A549 (cell line): ENCODE data around the gene NR2F2. TPM values are rescaled to one million over a fixed set of nuclear protein-coding genes. Genes with fewer than 3 reads are reported as not detected.

ENCODE experiments used
- ATAC-seq, 2 experiments: fragments of 200-7000 bp in 1 of 2; fragments of >200 bp in 1 of 2; cut with Nextera tagmentation in 1 of 2; cut with Tn5 transposase in 1 of 2; 3 replicates each; pipeline versions ENCODE4 v1.8.0 to v1.9.1; 2018 to 2020; ENCODE audit warnings: mild to moderate bottlenecking in 1 of 2, moderate library complexity in 1 of 2
- CTCF ChIA-PET: fragments of 300-600 bp; sonication (Branson Sonifier 250); formaldehyde crosslinking; extraction: SDS; loops from one replicate; lab custom pipeline; 2021; ENCODE audit warnings: antibody characterized with exemption, inconsistent platforms; lab: Yijun Ruan, JAX
- POLR2A ChIA-PET: fragments of 350-600 bp; formaldehyde crosslinking; extraction: SDS; loops from one replicate; lab custom pipeline; 2021; ENCODE audit warnings: antibody characterized with exemption, inconsistent platforms; lab: Yijun Ruan, JAX
- DNase-seq, 2 experiments: peaks; one replicate each; pipeline versions ENCODE4 v3.0.0 to v3.0.0-alpha.2; 2011 to 2016; ENCODE audit warnings: low read depth in 1 of 2, low spot score in 1 of 2
- FAIRE-seq: peaks from 2 replicates; lab custom pipeline; 2011; peaks lifted over from hg19 to GRCh38; lab: Jason Lieb, UNC
- H3K27ac ChIP-seq, 2 experiments: fragments of >200 bp; sonication (Bioruptor Twin); formaldehyde crosslinking; 3 replicates each; pipeline ENCODE4 v1.5.1; 2016 to 2017
- H3K4me1 ChIP-seq: fragments of >200 bp; sonication (Bioruptor Twin); formaldehyde crosslinking; 3 replicates; pipeline ENCODE4 v1.6.1; 2016
- H3K4me2 ChIP-seq: fragments of >200 bp; sonication (Bioruptor Twin); formaldehyde crosslinking; 3 replicates; pipeline ENCODE4 v1.6.1; 2016
- H3K4me3 ChIP-seq: fragments of >200 bp; sonication (Bioruptor Twin); formaldehyde crosslinking; 3 replicates; pipeline ENCODE4 v1.5.1; 2016
- H3K9me3 ChIP-seq: fragments of >200 bp; sonication (Bioruptor Twin); formaldehyde crosslinking; 3 replicates; pipeline ENCODE4 v1.6.1; 2016
- BHLHE40 ChIP-seq: IDR thresholded peaks from 2 replicates; pipeline ENCODE4 v1.6.1; 2012; ENCODE audit warnings: low read depth, low read length, inconsistent platforms
- CBX8 ChIP-seq: fragments of 200-600 bp; sonication (generic); IDR thresholded peaks from 2 replicates; pipeline ENCODE4 v1.6.1; 2016
- HEYL ChIP-seq: fragments of 250-450 bp; sonication (Bioruptor Pico); IDR thresholded peaks from 2 replicates; pipeline ENCODE4 v1.8.0; 2021; ENCODE audit warnings: mild to moderate bottlenecking, moderate library complexity
- JUN ChIP-seq, 2 experiments: fragments of >200 bp; sonication (Bioruptor Twin); formaldehyde crosslinking; IDR thresholded peaks; 2 replicates in 1 of 2; 3 replicates in 1 of 2; pipeline ENCODE4 v1.6.1; 2016 to 2017
- KDM5A ChIP-seq: fragments of 200-600 bp; sonication (generic); IDR thresholded peaks from 2 replicates; pipeline ENCODE4 v1.6.1; 2016; ENCODE audit warnings: antibody characterized with exemption, mild to moderate bottlenecking
- MAZ ChIP-seq: fragments of 150-350 bp; IDR thresholded peaks from 2 replicates; pipeline ENCODE4 v1.6.1; 2014; ENCODE audit warnings: antibody characterized with exemption, low read depth, low read length, borderline replicate concordance
- MYC ChIP-seq: IDR thresholded peaks from 2 replicates; pipeline ENCODE4 v1.6.1; 2012; ENCODE audit warnings: mild to moderate bottlenecking, inconsistent platforms, low read length, improper control_type of control experiment, borderline replicate concordance
- POLR2A ChIP-seq: IDR thresholded peaks from 2 replicates; pipeline ENCODE4 v1.6.1; 2012; ENCODE audit warnings: mild to moderate bottlenecking, low read length
- POLR2AphosphoS2 ChIP-seq: conservative IDR thresholded peaks from 2 replicates; pipeline ENCODE4 v1.6.1; 2012; ENCODE audit warnings: low read length, improper control_type of control experiment, inconsistent platforms
- RAD21 ChIP-seq, 2 experiments: fragments of >200 bp in 1 of 2; sonication (Bioruptor Twin) in 1 of 2; formaldehyde crosslinking in 1 of 2; IDR thresholded peaks in 1 of 2; conservative IDR thresholded peaks in 1 of 2; 2 replicates in 1 of 2; 3 replicates in 1 of 2; pipeline ENCODE4 v1.6.1; 2012 to 2018; ENCODE audit warnings: inconsistent platforms in 1 of 2
- RNF2 ChIP-seq: fragments of 200-600 bp; sonication (generic); IDR thresholded peaks from 2 replicates; pipeline ENCODE4 v1.6.1; 2016; ENCODE audit warnings: low read depth, mild to moderate bottlenecking, antibody characterized with exemption, moderate library complexity, borderline replicate concordance
- ZNF302 ChIP-seq: fragments of 250-450 bp; sonication (Bioruptor Pico); IDR thresholded peaks from 2 replicates; pipeline ENCODE4 v1.9.0; 2021; ENCODE audit warnings: inconsistent platforms, mild to moderate bottlenecking, moderate library complexity
- ZSCAN20 ChIP-seq: fragments of 250-450 bp; sonication (Bioruptor Pico); IDR thresholded peaks from 2 replicates; pipeline ENCODE4 v1.8.0; 2022; ENCODE audit warnings: mild to moderate bottlenecking, moderate library complexity
- WGBS: methylation state at CpG from one replicate; pipeline ENCODE4 v1.1.6; 2017; ENCODE audit errors: missing lambda C conversion rate; 5-methylcytosine and 5-hydroxymethylcytosine counted together
- polyA plus RNA-seq, 4 experiments: library from polyadenylated mRNA; depleted of rRNA in 3 of 4; stranded (reverse); fragments of >200 nt; fragmentation: RNase III in 1 of 4; extraction: RNeasy Plus Mini Kit Qiagen cat#74134 plus additional on column Dnase treatment in 1 of 4; gene quantifications; 2 replicates in 3 of 4; 3 replicates in 1 of 4; pipeline ENCODE4 v1.2.3, GENCODE V29; 2011 to 2017
- TF ChIP-seq, protein P1 (sequence below): IDR thresholded peaks from 2 replicates; pipeline ENCODE4 v1.6.1; 2012
- TF ChIP-seq, protein P2 (sequence below): IDR thresholded peaks from 2 replicates; pipeline ENCODE4 v1.6.1; 2012; ENCODE audit warnings: low read depth, borderline replicate concordance
- TF ChIP-seq, protein P3 (sequence below): fragments of 450-650 bp; IDR thresholded peaks from 2 replicates; pipeline ENCODE4 v1.6.1; 2014; ENCODE audit warnings: antibody characterized with exemption
- TF ChIP-seq, protein P4 (sequence below): IDR thresholded peaks from 2 replicates; pipeline ENCODE4 v1.6.1; 2012
- TF ChIP-seq, protein P5 (sequence below): fragments of 250-450 bp; sonication (Bioruptor Pico); IDR thresholded peaks from 2 replicates; pipeline ENCODE4 v1.5.0; 2020; ENCODE audit warnings: low read depth, mild to moderate bottlenecking, moderate library complexity

NR2F2 gene
- polyA plus RNA-seq, 2 of the 4 experiments (the other 2 are of a cell fraction) = 11.8 to 15.7 TPM

DNA sequence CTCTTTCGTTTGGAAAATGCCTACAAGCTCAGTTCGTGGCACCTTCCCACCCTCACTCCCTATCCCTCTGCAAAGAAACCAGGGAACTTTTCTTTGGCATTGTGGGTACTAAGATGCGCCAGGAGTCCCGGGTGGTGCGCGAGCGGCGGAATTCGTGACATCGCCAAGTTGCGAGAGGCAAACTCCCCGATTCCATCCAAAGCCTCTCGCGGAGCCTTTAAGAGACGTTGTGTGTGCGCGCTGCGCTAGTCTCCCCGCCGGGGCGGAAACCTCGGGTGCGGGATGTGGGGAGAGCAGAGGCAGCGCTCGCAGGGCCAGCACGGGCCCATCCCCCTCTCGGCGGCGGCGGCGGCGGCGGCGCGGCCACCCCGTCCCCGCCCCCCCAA lies 443 bp upstream of the NR2F2 start:
- ATAC-seq (peak; percentile 33 to 36), FAIRE-seq (no peak), DNase-seq (peak; percentile 81 to 82)
- peak in 1 of 2 experiments; percentile 10; a peak in 1 of 5 replicates for TF ChIP-seq RAD21 (conservative IDR thresholded peaks at IDR 0.05 in 1 of 2, IDR thresholded peaks at IDR 0.05 in 1 of 2)
- TF ChIP-seq, protein P1, sequence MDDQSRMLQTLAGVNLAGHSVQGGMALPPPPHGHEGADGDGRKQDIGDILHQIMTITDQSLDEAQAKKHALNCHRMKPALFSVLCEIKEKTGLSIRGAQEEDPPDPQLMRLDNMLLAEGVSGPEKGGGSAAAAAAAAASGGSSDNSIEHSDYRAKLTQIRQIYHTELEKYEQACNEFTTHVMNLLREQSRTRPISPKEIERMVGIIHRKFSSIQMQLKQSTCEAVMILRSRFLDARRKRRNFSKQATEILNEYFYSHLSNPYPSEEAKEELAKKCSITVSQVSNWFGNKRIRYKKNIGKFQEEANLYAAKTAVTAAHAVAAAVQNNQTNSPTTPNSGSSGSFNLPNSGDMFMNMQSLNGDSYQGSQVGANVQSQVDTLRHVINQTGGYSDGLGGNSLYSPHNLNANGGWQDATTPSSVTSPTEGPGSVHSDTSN = peak; percentile 43; the same call in 1 of the 2 replicates
- TF ChIP-seq, protein P2, sequence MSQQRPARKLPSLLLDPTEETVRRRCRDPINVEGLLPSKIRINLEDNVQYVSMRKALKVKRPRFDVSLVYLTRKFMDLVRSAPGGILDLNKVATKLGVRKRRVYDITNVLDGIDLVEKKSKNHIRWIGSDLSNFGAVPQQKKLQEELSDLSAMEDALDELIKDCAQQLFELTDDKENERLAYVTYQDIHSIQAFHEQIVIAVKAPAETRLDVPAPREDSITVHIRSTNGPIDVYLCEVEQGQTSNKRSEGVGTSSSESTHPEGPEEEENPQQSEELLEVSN = peak; percentile 13; the same call in 1 of the 2 replicates
- TF ChIP-seq KDM5A = no peak
- Histone ChIP-seq H3K27ac (peak overlapping the region; percentile 89 to 99), H3K9me3 (no peaks in the 10 kb centered on the region), H3K4me3 (peak overlapping the region; percentile 71), H3K4me1 (peaks cover 42% of the 10 kb centered on the region), H3K4me2 (peak overlapping the region; percentile 74)
- WGBS = 6% methylated on average over 12 of the region's 37 CpGs
- POLR2A ChIA-PET = interaction anchor here (0.5 to 6.5 kb wide), 6 partner anchors 10 to 36 kb away, joined by 3 to 113 read pairs (median 4); no protein-coding TSS in a partner anchor
- CTCF ChIA-PET = interaction anchor here (0.6 to 7.5 kb wide), 3 partner anchors 11 to 758 kb away, joined by 4 to 280 read pairs (median 128); no protein-coding TSS in a partner anchor

DNA sequence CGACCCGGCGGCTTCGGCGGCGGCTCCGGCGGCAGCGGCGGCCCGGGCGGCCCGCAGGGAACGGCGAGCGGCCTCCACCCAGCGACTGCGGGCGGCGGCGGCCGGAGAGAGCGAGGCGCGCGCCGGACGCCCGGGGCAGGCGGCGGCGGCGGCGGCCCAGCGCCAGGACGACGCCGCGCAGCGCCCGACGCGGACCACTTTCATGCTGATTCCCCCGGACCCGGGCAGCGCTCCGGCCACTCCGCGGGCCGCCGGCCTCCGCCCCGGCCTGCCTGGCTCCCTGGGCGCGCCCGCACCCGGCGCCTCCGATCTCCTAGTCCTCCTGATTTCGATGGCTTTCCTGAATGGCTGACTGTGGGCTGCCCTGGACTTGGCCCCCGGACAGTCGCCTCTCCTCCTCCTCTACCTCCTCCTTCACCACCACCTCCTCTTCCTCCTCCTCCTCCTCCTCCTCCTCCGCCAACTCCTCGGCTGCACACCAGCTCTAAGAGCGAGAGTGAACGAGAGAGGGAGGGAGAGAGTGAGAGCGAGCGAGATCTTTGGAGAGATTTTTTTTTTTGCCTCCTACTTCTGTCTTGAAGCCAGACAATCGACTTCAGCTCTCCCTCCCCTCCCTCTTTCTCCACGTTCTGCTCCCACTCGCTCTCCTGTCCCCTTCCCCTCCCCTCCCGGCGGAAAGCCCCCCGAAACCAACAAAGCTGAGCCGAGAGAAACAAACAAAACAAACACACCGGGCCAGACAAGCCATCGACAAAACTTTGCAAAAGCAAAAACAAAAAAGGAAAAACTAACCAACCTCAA lies 844 bp downstream of the NR2F2 start:
- H3K27ac ChIP-seq = peak overlapping the region; percentile 89 to 99
- WGBS = 1% methylated on average over 34 of the region's 77 CpGs
- DNase-seq (peak in 1 of 2 experiments; percentile 58), ATAC-seq (peak; percentile 0 to 35; a peak in 3 of 6 replicates), FAIRE-seq (no peak)
- peak; percentile 28; the same call in 1 of the 2 replicates for TF ChIP-seq POLR2A
- TF ChIP-seq, protein P3, sequence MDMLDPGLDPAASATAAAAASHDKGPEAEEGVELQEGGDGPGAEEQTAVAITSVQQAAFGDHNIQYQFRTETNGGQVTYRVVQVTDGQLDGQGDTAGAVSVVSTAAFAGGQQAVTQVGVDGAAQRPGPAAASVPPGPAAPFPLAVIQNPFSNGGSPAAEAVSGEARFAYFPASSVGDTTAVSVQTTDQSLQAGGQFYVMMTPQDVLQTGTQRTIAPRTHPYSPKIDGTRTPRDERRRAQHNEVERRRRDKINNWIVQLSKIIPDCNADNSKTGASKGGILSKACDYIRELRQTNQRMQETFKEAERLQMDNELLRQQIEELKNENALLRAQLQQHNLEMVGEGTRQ = no peak
- H3K4me3 ChIP-seq = peak overlapping the region; percentile 71
- H3K4me2 ChIP-seq = peak overlapping the region; percentile 94
- peaks cover 45% of the 10 kb centered on the region for H3K4me1 ChIP-seq
- H3K9me3 ChIP-seq = no peaks in the 10 kb centered on the region
- CTCF ChIA-PET = interaction anchor here (1.2 to 7.5 kb wide), 4 partner anchors 10 to 914 kb away, joined by 3 to 280 read pairs (median 68); no protein-coding TSS in a partner anchor
- POLR2A ChIA-PET = interaction anchor here (0.7 to 6.5 kb wide), 7 partner anchors 9 to 150 kb away, joined by 3 to 113 read pairs (median 3); no protein-coding TSS in a partner anchor

DNA sequence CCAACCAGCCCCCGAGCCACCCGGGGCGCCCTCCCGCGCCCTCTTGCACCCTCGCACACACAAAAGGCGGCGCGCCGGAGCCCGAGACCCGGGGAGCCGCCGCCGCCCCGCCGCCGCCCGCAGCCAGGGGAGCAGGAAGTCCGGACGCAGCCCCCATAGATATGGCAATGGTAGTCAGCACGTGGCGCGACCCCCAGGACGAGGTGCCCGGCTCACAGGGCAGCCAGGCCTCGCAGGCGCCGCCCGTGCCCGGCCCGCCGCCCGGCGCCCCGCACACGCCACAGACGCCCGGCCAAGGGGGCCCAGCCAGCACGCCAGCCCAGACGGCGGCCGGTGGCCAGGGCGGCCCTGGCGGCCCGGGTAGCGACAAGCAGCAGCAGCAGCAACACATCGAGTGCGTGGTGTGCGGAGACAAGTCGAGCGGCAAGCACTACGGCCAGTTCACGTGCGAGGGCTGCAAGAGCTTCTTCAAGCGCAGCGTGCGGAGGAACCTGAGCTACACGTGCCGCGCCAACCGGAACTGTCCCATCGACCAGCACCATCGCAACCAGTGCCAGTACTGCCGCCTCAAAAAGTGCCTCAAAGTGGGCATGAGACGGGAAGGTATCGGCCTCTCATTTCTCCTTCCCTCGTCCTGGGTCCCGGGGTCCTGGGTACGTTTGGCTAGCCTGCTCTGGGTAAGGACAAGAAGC lies 1.6 kb downstream of the NR2F2 start:
- peak in 1 of 2 experiments; percentile 79 for DNase-seq
- peak overlapping the region; percentile 89 to 99 for H3K27ac ChIP-seq
- H3K4me3 ChIP-seq = peak overlapping the region; percentile 71
- ChIA-PET CTCF (interaction anchor here (0.8 to 7.5 kb wide), 4 partner anchors 9 to 914 kb away, joined by 3 to 280 read pairs (median 6); no protein-coding TSS in a partner anchor), POLR2A (interaction anchor here (0.7 to 6.5 kb wide), 2 partner anchors 8 to 151 kb away, joined by 3 to 113 read pairs; no protein-coding TSS in a partner anchor)
- 1% methylated on average over 40 of the region's 70 CpGs for WGBS
- FAIRE-seq = no peak
- peak overlapping the region; percentile 94 for H3K4me2 ChIP-seq
- H3K4me1 ChIP-seq = peaks cover 48% of the 10 kb centered on the region
- TF ChIP-seq, protein P4, sequence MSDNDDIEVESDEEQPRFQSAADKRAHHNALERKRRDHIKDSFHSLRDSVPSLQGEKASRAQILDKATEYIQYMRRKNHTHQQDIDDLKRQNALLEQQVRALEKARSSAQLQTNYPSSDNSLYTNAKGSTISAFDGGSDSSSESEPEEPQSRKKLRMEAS = peak; percentile 97
- TF ChIP-seq POLR2A = peak; percentile 57
- TF ChIP-seq, protein P2 = peak; percentile 91; the same call in 1 of the 2 replicates
- TF ChIP-seq HEYL (CRISPR knock-in tag) = no peak
- peak; percentile 85 for TF ChIP-seq MYC
- TF ChIP-seq BHLHE40 = peak; percentile 81
- TF ChIP-seq POLR2AphosphoS2 = no peak
- TF ChIP-seq MAZ = no peak
- TF ChIP-seq ZSCAN20 = no peak
- TF ChIP-seq RNF2 = peak; percentile 28; the same call in 1 of the 2 replicates
- no peak for TF ChIP-seq ZNF302 (CRISPR knock-in tag)
- TF ChIP-seq, protein P5, sequence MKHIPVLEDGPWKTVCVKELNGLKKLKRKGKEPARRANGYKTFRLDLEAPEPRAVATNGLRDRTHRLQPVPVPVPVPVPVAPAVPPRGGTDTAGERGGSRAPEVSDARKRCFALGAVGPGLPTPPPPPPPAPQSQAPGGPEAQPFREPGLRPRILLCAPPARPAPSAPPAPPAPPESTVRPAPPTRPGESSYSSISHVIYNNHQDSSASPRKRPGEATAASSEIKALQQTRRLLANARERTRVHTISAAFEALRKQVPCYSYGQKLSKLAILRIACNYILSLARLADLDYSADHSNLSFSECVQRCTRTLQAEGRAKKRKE (CRISPR knock-in tag) = no peak
- TF ChIP-seq, protein P3 = peak; percentile 48
- TF ChIP-seq RAD21 (conservative IDR thresholded peaks at IDR 0.05 in 1 of 2, IDR thresholded peaks at IDR 0.05 in 1 of 2) = no peak
- TF ChIP-seq JUN (IDR thresholded peaks at IDR 0.05) = peak; percentile 33 to 36; a peak in 3 of 5 replicates
- TF ChIP-seq CBX8 = no peak
- peak; percentile 1 to 6; a peak in 4 of 6 replicates for ATAC-seq
- no peaks in the 10 kb centered on the region for H3K9me3 ChIP-seq
